Erythroblast (primary cell): ENCODE results near the gene ALDOA.

Experiments
- DNase-seq, 2 experiments: peaks; one replicate each; lab custom pipeline; 2025; lab: John Stamatoyannopoulos, UW
- GATA1 ChIP-seq: IDR thresholded peaks from 2 replicates; pipeline ENCODE4 v1.6.1; 2011; ENCODE audit warnings: low read depth, mild to moderate bottlenecking, control low read depth, low read length, moderate library complexity
- POLR2A ChIP-seq: IDR thresholded peaks from 2 replicates; pipeline ENCODE4 v1.6.1; 2011; ENCODE audit warnings: mild to moderate bottlenecking, low read length

ALDOA gene

DNA sequence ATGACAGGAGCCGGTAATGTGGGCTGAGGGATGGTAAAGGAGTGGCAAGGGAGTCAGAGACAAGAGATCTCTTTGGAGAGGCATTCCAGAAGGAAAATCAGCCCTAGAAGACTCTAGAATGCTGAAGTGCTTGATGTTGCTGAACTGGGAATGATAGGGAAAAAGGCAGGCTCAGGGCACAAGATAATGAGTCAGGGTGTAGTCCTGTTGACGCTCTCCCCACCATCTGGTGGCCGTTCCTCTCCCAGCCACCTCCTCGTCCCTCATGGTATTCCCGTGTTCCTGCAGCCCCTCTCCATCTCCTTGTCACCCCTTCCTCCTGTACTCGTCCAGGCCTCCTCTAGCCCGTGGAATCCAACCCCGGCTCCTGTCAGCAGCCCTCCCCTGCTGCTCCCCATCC is 11.1 kb upstream of the ALDOA start:
- no peak for DNase-seq
- TF ChIP-seq POLR2A (no peak), GATA1 (no peak)

DNA sequence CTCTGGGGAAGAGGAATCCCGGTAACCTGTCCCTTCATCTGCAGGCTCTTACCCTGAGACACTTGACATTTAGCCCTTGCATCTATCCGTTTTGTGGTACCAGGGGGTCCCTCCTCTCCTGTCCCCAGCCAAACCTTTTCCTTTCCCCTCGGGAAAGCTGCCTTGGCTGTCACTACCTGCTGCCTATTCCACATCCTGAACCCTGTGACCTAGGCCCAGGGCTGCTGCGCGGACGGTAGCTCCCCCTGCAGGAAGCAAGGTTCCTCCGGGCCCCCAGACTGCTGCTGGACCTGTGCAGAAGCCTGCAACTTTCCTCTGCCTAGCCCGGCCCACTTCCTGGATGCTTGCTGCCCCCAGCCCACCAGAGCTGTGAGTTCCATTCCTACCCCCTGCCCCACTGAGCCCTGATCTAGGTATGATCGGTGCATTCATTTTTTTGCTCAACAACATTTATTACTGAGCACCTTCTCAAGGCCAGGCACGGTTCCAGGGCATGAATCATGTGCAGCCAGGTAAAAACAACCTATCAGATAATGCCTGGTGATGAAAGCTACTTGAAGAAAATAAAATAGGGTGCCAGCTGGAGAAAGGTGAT is 10.5 kb upstream of the ALDOA start:
- peak in 1 of 2 experiments; percentile 70 for DNase-seq
- TF ChIP-seq POLR2A = no peak
- no peak for TF ChIP-seq GATA1

DNA sequence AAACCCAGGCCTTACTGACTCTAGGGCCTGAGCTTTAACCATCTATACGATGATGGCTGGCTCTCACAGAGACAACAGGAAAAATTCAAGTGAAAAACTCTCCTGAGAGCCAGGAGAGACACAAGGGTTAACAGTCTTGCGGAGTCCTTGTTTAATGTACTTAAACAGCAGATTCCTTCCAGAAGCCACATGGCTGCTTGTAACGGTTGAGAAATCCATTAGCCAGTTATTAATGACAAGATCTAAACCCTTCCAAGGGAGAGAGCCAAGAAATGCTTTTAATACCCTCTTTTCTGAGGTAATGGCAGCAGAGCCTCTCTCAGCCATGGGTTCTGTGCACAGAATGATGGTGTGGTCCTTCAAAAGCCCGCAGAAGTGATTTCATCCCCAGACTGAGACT is 5.2 kb upstream of the ALDOA start:
- no peak for DNase-seq
- TF ChIP-seq GATA1 = no peak
- TF ChIP-seq POLR2A = no peak

DNA sequence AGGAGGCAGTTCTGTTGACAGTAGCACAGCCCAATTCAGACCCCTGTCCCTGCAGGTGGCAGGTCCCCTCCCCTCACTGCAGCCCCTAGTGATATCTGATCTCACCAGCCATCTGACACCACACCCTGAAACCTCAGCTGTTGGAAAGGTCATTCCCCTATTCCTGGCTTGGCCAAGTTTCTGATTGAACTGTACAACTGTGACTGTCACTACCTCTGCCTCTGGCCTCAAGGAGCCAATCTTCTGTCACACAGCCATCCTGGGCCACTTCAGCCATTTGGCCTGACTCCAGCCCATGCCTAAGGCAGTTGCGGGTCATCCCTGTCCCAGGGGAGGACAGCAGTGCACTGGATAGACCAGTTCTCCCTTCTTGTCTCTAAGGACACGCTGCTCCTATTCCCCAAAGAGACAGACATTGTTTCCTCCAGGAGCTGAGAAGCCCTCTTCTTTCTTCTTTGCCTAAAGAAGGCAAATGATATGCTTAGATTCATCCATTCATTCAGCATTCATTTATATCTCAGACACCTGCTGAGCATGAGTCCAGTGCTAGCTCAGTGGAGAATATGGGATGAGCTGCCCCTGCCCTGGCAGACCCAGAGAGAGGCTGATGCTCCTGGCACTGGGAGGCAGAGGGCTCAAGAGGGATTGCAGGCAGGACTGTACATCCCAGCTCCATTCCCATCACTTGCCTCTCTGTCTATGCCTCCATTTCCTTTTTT is 4.6 kb upstream of the ALDOA start:
- no peak for DNase-seq
- TF ChIP-seq GATA1 (no peak), POLR2A (no peak)

DNA sequence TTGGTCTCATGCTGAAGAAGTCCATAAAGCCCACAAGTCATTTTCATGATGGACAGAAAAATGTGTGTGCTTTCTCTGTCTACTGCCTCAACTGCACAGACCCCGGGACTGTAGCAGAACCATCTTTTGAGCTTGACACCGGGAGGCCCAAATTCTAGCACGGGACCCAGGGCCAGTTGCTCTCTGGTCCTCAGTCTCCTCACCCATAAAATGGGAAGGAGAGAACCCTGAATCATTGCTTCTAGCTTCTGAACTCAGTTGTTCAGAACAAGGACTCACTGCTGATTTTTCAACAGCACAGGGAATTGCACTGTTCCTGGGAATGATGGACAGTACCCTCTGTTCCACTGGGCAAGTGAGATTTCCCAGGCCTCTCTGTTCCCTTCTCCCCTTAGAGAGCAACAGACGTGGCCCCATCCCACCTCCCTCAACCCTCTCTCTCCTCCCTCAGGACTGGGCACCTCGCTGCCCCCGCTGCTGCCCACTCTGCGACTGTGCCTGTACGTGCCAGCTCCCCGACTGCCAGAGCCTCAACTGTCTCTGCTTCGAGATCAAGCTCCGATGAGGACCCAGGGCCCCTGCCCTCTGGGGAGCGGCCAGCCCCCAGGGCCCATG is 2.2 kb upstream of the ALDOA start:
- DNase-seq = no peak
- TF ChIP-seq GATA1 (no peak), POLR2A (no peak)

DNA sequence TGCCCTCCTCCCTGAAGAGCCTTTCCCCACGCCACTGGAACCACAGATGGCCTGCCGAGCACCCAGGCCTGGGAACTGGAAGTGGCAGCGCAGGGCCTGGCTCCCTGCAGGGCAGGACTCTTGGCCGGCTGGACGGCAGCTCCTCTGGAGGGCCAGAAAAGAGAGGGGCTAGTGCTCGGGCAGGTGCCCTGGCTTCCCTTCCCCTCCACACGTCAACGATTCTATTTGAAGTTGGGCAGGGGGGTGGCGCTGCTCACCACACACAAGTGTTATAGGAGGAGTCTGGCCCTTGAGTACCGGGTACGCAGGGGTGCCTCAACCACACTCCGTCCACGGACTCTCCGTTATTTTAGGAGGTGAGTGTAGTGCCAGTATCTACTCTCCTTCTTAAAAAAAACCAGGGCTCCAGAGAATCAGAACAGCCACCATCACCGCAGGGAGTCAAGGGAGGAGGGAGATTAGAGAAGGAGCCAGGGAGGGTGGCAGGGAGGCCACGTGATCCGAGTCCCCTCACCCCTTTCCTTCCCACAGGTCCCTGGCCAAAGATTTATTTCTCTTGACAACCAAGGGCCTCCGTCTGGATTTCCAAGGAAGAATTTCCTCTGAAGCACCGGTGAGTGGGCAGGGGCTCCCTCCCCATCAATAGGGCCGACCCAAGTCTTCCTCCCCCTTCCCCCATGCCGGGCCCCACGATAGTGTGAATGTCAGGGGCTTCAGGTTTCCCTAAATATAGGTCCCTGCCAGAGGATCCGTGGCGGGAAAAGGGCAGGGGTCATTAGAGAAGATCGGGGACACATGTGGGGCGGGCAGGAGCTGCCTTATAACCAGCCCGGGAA is 1.4 kb upstream of the ALDOA start:
- no peak for TF ChIP-seq GATA1
- TF ChIP-seq POLR2A = peak; percentile 61
- peak; percentile 65 to 70 for DNase-seq

DNA sequence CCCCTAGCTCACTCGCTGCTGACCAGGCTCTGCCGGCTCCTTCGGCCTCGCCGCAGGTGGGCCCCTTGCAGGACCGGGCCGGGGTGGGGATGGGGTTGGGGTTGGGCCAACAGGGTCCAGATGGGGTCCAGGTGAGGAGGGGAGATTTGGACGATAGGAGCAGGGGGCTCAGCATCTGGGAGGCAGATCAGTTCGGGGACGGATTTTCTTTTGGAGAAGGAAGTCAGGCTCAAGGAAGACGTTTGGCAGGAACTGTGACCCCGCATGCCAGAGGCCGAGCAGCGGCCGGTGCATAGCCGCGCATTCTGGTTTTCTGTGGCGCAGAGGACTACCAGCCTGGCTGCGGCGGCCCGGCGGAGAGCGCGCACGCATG is 845 bp upstream of the ALDOA start:
- no peak for TF ChIP-seq POLR2A
- no peak for TF ChIP-seq GATA1

DNA sequence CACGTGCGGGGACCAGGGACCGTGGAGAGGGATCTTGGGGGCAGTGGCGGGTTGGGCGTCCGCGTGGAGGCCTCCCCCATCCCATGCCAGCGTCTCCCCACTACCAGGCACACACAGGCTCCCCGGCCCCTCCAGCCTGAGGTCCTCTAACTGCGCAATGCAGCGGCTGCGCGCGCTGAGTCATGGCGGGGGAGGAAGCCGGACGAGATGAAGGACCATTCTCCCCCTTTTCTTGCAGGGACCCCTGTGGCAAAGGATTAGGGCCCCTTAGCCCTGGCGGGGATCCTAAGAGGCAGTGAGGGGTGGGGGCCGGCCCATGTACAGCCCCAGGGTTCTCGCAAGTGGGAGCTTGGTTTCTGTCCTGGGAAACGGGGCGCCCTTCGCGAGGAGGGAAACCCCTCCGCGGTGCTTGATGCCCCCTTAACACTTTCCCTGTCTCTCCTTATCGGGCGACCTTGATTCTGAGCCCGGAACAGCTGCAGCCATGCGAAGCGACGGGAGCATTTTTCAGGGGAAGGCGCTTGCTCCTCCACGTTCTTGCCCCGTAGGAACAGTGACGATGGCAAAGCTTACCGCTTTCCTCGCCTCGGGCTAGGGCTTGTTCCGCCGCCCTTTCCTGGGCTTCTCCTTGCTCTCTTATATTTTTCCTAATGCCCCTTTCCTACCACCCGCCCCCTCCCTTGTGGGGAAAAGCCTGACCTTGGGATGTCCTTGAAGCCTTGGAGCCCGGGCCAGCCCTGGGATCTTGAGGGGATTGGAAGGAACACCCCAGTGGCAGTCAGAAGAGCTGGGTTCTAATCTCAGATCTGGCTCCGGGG is 592 bp downstream of the ALDOA start:
- peak; percentile 78 to 84 for DNase-seq

More for the DNA sequence above, 845 bp upstream of the ALDOA start:
- DNase-seq = no peak

DNA sequence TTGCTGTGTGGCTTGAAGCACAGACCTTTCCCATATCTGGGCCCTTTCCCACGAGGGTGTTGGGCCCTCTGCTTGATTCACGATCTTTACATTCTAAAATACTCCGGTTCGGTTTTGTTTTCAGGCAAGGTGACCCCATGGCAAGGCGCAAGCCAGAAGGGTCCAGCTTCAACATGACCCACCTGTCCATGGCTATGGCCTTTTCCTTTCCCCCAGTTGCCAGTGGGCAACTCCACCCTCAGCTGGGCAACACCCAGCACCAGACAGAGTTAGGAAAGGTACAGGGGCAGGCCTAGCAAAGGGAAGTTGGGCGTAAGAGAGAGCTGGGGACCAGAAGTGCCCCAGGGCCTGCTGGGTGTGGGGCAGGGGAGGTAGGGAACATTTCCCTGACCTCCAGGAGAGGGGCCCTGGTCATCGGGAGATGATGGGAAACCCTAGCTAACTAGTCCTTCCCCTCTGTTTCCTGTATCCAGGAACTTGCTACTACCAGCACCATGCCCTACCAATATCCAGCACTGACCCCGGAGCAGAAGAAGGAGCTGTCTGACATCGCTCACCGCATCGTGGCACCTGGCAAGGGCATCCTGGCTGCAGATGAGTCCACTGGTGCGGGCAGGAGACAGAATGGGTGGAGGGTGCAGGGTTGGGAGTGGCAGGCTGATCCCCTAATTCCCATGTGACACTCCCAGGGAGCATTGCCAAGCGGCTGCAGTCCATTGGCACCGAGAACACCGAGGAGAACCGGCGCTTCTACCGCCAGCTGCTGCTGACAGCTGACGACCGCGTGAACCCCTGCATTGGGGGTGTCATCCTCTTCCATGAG is 1.4 kb downstream of the ALDOA start:
- TF ChIP-seq POLR2A (no peak), GATA1 (no peak)
- no peak for DNase-seq

More for the DNA sequence above, 592 bp downstream of the ALDOA start:
- TF ChIP-seq GATA1 (no peak), POLR2A (peak; percentile 36)

DNA sequence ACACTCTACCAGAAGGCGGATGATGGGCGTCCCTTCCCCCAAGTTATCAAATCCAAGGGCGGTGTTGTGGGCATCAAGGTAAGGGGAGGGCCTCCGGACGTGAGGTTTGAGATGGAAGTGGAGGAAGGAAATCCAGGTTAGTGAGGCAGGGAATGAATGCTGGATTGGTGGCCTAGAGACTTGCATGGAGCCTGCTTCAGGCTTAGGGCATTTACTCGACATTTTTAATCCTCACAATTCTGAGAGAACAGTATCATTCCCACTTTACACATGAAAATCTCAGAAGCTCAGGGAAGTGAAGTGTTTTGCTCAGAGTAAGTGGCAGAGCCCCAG is 2.0 kb downstream of the ALDOA start:
- no peak for DNase-seq
- TF ChIP-seq POLR2A (no peak), GATA1 (no peak)

DNA sequence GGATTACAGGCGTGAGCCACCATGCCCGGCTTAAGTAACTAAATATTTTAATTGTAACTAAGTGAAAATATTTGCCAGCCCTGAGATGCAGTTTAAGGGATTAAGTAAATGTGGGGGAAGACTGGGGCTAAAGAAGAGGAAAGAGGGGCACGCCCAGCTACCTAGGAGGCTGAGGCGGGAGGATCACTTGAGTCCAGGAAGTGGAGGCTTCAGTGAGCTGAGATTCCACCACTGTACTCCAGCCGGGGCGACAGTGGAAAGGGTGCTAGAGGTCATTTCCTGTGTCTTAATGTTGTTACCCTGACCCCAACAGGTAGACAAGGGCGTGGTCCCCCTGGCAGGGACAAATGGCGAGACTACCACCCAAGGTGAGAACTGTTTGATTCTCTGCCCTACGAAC is 2.8 kb downstream of the ALDOA start:
- TF ChIP-seq POLR2A = no peak
- no peak for TF ChIP-seq GATA1
- DNase-seq = no peak
